Astrocyte (in vitro differentiated cells and primary cell): ENCODE measurements around the gene SPAG5. TPM values are rescaled to one million over a fixed set of nuclear protein-coding genes. Genes with fewer than 3 reads are reported as not detected.

Source experiments
- DNase-seq: peaks from one replicate; pipeline ENCODE4 v3.0.0-alpha.2; 2010; ENCODE audit warnings: low read depth
- FAIRE-seq: peaks from 2 replicates; lab custom pipeline; 2011; peaks lifted over from hg19 to GRCh38; lab: Jason Lieb, UNC
- H2AFZ ChIP-seq: 2 replicates; pipeline ENCODE4 v1.6.0; 2012; ENCODE audit warnings: low read depth, low read length, inconsistent platforms
- H3K27ac ChIP-seq: 2 replicates; pipeline ENCODE4 v1.5.1; 2011; ENCODE audit warnings: low read depth, low read length, inconsistent platforms
- H3K27me3 ChIP-seq: 2 replicates; pipeline ENCODE4 v1.6.0; 2011; ENCODE audit warnings: low read length, inconsistent platforms; ENCODE audit not compliant: insufficient read depth
- H3K36me3 ChIP-seq: 2 replicates; pipeline ENCODE4 v1.5.1; 2011; ENCODE audit warnings: low read length, inconsistent platforms; ENCODE audit not compliant: insufficient read depth
- H3K4me1 ChIP-seq: 2 replicates; pipeline ENCODE4 v1.5.1; 2011; ENCODE audit warnings: low read length, inconsistent platforms; ENCODE audit not compliant: insufficient read depth
- H3K4me2 ChIP-seq: 2 replicates; pipeline ENCODE4 v1.6.0; 2012; ENCODE audit warnings: low read length, inconsistent platforms
- H3K4me3 ChIP-seq: 2 replicates; pipeline ENCODE4 v1.5.1; 2011; ENCODE audit warnings: low read depth, mild to moderate bottlenecking, low read length, inconsistent platforms; ENCODE audit not compliant: insufficient read depth
- H3K79me2 ChIP-seq: 2 replicates; pipeline ENCODE4 v1.6.0; 2012; ENCODE audit warnings: mild to moderate bottlenecking, low read length, inconsistent platforms; ENCODE audit not compliant: insufficient read depth
- H3K9ac ChIP-seq: 2 replicates; pipeline ENCODE4 v1.6.0; 2012; ENCODE audit warnings: mild to moderate bottlenecking, low read length, inconsistent platforms
- H3K9me3 ChIP-seq: 2 replicates; pipeline ENCODE4 v1.5.1; 2012; ENCODE audit warnings: low read depth, mild to moderate bottlenecking, low read length, inconsistent platforms; ENCODE audit not compliant: insufficient read depth
- H4K20me1 ChIP-seq: 2 replicates; pipeline ENCODE4 v1.6.0; 2012; ENCODE audit warnings: low read length, inconsistent platforms; ENCODE audit not compliant: insufficient read depth
- H3K27ac Mint-ChIP-seq: one replicate; pipeline ENCODE4 v1.8.0; 2021; ENCODE audit warnings: mild to moderate bottlenecking, mixed read lengths; ENCODE audit not compliant: unreplicated experiment
- H3K27me3 Mint-ChIP-seq: one replicate; pipeline ENCODE4 v1.8.0; 2021; ENCODE audit warnings: low read depth, mixed read lengths; ENCODE audit not compliant: unreplicated experiment
- H3K36me3 Mint-ChIP-seq: one replicate; pipeline ENCODE4 v1.8.0; 2021; ENCODE audit warnings: low read depth, mixed read lengths; ENCODE audit not compliant: unreplicated experiment
- H3K4me1 Mint-ChIP-seq: one replicate; pipeline ENCODE4 v1.8.0; 2021; ENCODE audit warnings: low read depth, mixed read lengths; ENCODE audit not compliant: unreplicated experiment
- H3K4me3 Mint-ChIP-seq: one replicate; pipeline ENCODE4 v1.8.0; 2021; ENCODE audit warnings: mild to moderate bottlenecking, moderate library complexity, mixed read lengths; ENCODE audit not compliant: unreplicated experiment
- H3K9me3 Mint-ChIP-seq: one replicate; pipeline ENCODE4 v1.8.0; 2021; ENCODE audit warnings: mild to moderate bottlenecking, mixed read lengths; ENCODE audit not compliant: unreplicated experiment
- CTCF ChIP-seq: IDR thresholded peaks from 2 replicates; pipeline ENCODE4 v1.5.1; 2011; ENCODE audit warnings: low read depth, mild to moderate bottlenecking, inconsistent platforms, low read length, moderate library complexity; ENCODE audit not compliant: insufficient read depth
- EZH2 ChIP-seq: IDR thresholded peaks from 2 replicates; pipeline ENCODE4 v1.6.1; 2012; ENCODE audit warnings: mild to moderate bottlenecking, low read length, inconsistent platforms; ENCODE audit not compliant: insufficient read depth
- total RNA-seq: library from RNA; stranded (reverse); gene quantifications from 2 replicates; pipeline ENCODE4 v1.2.1, GENCODE V29; 2021

SPAG5 gene
- total RNA-seq, 1 donor from 2014 or later: 8.7 TPM

GRCh38 chr17:28580959-28581358 is 17.9 kb downstream of the SPAG5 start:
- no peak overlapping the region for H3K27ac ChIP-seq
- H3K4me3 Mint-ChIP-seq: no peak overlapping the region
- FAIRE-seq (no peak), DNase-seq (no peak)
- no peak overlapping the region for H3K27ac Mint-ChIP-seq
- H3K4me2 ChIP-seq: no peak overlapping the region
- no peak overlapping the region for H3K4me3 ChIP-seq
- H3K27me3 Mint-ChIP-seq: peaks cover 5% of the 10 kb centered on the region
- H4K20me1 ChIP-seq: peaks cover under 1% of the 10 kb centered on the region
- peaks cover 24% of the 10 kb centered on the region for H3K36me3 Mint-ChIP-seq
- TF ChIP-seq EZH2 (no peak), CTCF (no peak)
- H3K9me3 ChIP-seq: no peaks in the 10 kb centered on the region
- no peaks in the 10 kb centered on the region for H3K9me3 Mint-ChIP-seq
- no peaks in the 10 kb centered on the region for H3K79me2 ChIP-seq
- H3K36me3 ChIP-seq: peaks cover 58% of the 10 kb centered on the region
- H2AFZ ChIP-seq: no peak overlapping the region
- no peaks in the 10 kb centered on the region for H3K4me1 ChIP-seq
- H3K27me3 ChIP-seq: no peaks in the 10 kb centered on the region
- H3K9ac ChIP-seq: no peak overlapping the region
- no peaks in the 10 kb centered on the region for H3K4me1 Mint-ChIP-seq

GRCh38 chr17:28579526-28579925 is 19.3 kb downstream of the SPAG5 start:
- H3K27me3 Mint-ChIP-seq: peaks cover 5% of the 10 kb centered on the region
- Histone ChIP-seq H3K27me3 (no peaks in the 10 kb centered on the region), H2AFZ (no peak overlapping the region), H3K4me2 (no peak overlapping the region), H3K4me3 (no peak overlapping the region), H3K79me2 (no peaks in the 10 kb centered on the region), H3K36me3 (peaks cover 46% of the 10 kb centered on the region), H3K4me1 (no peaks in the 10 kb centered on the region), H3K9ac (no peak overlapping the region), H3K9me3 (no peaks in the 10 kb centered on the region), H4K20me1 (peaks cover 4% of the 10 kb centered on the region), H3K27ac (no peak overlapping the region)
- H3K4me3 Mint-ChIP-seq: no peak overlapping the region
- DNase-seq (no peak), FAIRE-seq (no peak)
- H3K36me3 Mint-ChIP-seq: peaks cover 17% of the 10 kb centered on the region
- H3K4me1 Mint-ChIP-seq: no peaks in the 10 kb centered on the region
- H3K9me3 Mint-ChIP-seq: no peaks in the 10 kb centered on the region
- H3K27ac Mint-ChIP-seq: no peak overlapping the region
- TF ChIP-seq CTCF (no peak), EZH2 (no peak)

- DNase-seq: no peak
- Mint-ChIP-seq H3K4me3 (no peak overlapping the region), H3K9me3 (no peaks in the 10 kb centered on the region), H3K4me1 (no peaks in the 10 kb centered on the region), H3K27ac (no peak overlapping the region), H3K27me3 (no peaks in the 10 kb centered on the region), H3K36me3 (peaks cover 15% of the 10 kb centered on the region)
- Histone ChIP-seq H3K27me3 (no peaks in the 10 kb centered on the region), H4K20me1 (peaks cover 4% of the 10 kb centered on the region), H3K4me3 (no peak overlapping the region), H3K9me3 (no peaks in the 10 kb centered on the region), H3K4me2 (no peak overlapping the region), H3K79me2 (no peaks in the 10 kb centered on the region), H3K4me1 (no peaks in the 10 kb centered on the region), H3K36me3 (peaks cover 36% of the 10 kb centered on the region), H3K9ac (no peak overlapping the region), H2AFZ (no peak overlapping the region), H3K27ac (no peak overlapping the region)
- no peak for FAIRE-seq
- TF ChIP-seq EZH2: no peak
These were observed 20.3 kb downstream of the SPAG5 start for GRCh38 chr17:28578246-28579195.
